ENCODE results near the gene ARGFX. TPM values are rescaled to one million over a fixed set of nuclear protein-coding genes. Genes with fewer than 3 reads are reported as not detected.

ARGFX gene
- total RNA-seq, 2 experiments from 2014 or later = not detected

GRCh38 chr3:121606106-121606505, 38.4 kb downstream of the ARGFX start:
- H3K9me3 Mint-ChIP-seq = no peaks in the 10 kb centered on the region
- no peak overlapping the region for H3K27ac Mint-ChIP-seq
- H3K27me3 Mint-ChIP-seq (ENCODE audit: low read depth) = no peaks in the 10 kb centered on the region
- H3K36me3 Mint-ChIP-seq (ENCODE audit: low read depth) = no peaks in the 10 kb centered on the region
- intact Hi-C loops (cut with micrococcal nuclease) = no loop called here
- no peak for DNase-seq
- no peaks in the 10 kb centered on the region for H3K4me1 Mint-ChIP-seq (ENCODE audit: low read depth)
- H3K4me3 Mint-ChIP-seq = no peak overlapping the region
- CTCF ChIA-PET = interaction anchor here (0.5 to 1.3 kb wide), 3 partner anchors 17 to 1436 kb away, joined by 3 to 5 read pairs (median 4); no protein-coding TSS in a partner anchor

Other genes starting within 250 kb of the ARGFX start
- 10 to 100 TPM; 20.1 to 20.8 TPM for gene POLQ, start 22.0 kb upstream of the ARGFX start, total RNA-seq
- not detected for gene FBXO40, start 25.4 kb downstream of the ARGFX start, total RNA-seq
- 100 to 1,000 TPM; 240 to 248 TPM for gene HCLS1, start 93.0 kb downstream of the ARGFX start, total RNA-seq
- 10 to 100 TPM; 18.2 to 19.7 TPM for gene GOLGB1, start 181.8 kb downstream of the ARGFX start, total RNA-seq

Measured in activated naive CD4-positive, alpha-beta T cell treated with anti-CD3 and anti-CD28 coated beads for 36 hours (primary cell).